Stimulated activated CD4-positive, alpha-beta T cell treated with anti-CD3 and anti-CD28 coated beads, TNF-alpha, amount 100 ng/mL, for 1 hour (primary cell): Measurements from ENCODE around the gene TMEM167B.
A peak's percentile ranks its signal among the peaks of the same experiment; 100 is the strongest.

Experiments used
- DNase-seq, 3 donors: peaks; one replicate each; pipeline ENCODE4 v3.0.0-alpha.2; 2020; ENCODE audit warnings: low read depth in 3 of 3, low spot score in 1 of 3

Gene TMEM167B

DNA sequence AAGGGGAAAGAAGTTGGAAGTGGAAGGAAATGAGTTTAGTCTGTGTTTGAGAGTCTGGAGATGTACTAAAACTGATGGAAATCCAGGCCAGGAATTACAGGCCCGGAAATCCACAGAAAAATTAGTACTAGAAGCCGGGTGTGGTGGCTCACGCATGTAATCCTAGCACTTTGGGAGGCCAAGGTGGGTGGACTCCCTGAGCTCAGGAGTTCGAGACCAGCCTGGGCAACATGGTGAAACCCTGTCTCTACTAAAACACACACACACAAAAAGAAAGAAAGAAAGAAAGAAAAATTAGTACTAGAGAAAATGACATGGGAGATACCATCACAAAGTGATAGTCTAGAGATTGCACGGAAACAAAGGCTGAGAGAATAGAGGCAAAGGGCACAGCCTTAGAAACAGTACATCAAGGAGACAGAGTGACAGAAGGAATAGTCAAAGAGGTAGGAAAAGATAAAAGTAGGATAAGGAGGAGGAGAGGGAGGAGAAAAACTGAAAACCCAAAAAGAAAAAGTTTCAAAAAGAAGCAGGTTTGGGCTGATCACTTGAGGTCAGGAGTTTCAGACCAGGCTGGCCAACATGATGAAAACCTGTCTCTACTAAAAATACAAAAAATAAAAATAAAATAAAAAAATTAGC is 10.0 kb upstream of the TMEM167B start:
- no peak for DNase-seq

DNA sequence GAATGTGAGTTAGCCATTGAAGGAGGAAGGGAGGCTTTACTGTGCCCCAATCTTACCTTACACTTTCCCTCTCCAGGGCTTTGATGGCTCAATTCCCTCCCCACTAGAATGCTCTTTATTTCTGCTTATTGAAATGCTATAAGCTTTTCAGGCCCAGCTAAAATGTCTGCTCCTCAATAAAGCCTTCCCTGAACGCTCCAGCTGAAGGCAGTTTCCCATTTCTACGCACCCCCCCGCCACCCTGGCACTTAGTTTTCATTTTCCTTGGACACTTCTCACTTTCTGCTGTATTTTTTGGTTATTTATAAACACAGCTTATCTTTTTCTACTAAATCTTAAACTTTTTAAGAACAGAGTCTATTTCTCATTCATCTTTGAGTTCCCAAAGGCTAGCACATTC is 7.1 kb upstream of the TMEM167B start:
- DNase-seq = no peak

DNA sequence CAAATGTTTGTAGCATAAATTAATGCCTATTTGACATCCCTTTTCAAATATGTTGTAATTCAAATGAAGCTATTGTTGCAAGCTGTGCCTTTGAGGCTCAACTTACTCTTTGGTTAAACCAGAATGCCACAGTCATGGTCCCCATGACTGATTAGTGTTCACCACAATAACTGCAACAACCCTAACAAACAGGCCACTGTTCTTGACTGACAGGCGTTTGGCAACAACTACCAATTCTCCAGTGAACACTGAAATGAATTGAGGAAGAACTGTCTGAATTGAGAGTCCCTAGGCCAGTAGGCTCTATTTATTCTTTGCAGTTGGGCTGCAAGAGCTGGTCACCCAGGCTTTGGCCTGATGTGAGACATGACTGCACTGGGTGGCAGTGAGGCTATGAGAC is 6.6 kb upstream of the TMEM167B start:
- no peak for DNase-seq

- DNase-seq = no peak
Measured at GRCh38 chr1:109084563-109085517, 5.7 kb upstream of the TMEM167B start.

DNA sequence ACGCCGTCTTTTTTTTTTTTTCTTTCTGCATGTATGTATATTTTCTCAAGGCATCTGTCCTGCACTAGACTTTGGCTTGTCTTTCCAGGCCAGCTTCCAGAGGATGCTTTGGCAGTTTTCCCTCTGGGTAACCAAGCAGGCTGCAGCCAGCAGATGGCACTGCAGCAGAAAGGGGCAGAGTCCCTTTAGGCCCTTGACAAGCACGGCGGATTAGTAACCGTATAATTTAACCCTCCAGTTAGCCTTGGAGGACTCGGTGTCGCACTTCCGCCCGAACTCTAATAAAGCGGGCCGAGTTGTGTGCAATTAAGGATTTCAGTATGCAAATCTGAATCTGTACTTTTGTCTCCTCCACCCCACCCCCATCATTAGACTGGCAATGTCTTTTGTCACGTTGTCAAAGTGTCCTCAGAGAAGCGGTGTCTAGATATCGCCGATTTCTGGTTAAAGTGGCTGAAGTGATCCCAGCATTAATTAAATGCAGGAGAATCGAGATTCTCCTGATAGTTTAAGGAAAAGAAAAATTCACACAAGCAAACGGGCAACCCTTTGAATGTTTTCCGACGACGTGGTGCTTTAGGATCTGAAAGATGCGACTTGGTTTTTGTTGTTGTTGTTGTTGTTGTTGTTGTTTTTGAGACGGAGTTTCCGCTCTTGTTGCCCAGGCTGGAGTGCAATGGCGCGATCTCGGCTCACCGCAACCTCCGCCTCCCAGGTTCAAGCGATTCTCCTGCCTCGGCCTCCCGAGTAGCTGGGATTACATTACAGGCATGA is 1.1 kb upstream of the TMEM167B start:
- no peak for DNase-seq

GRCh38 chr1:109091078-109091838 is 694 bp downstream of the TMEM167B start:
- DNase-seq = no peak

DNA sequence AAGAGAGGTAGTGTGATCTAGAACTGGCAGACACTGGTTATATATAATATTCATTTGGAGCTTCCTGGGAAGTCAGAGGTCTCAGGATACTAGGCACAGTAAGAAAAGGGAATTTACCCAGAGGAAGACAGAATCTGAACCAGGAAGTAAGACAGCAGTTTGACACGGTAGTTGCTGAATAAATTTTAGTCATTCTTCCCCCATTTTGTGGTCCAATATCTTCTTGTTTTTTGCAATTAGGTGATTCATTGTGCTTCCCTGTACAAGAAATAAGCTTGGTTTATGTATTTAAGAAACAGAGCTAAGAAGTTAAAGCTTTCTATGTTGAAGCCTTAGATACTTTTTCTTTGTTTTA is 1.3 kb downstream of the TMEM167B start:
- no peak for DNase-seq

GRCh38 chr1:109094377-109094803 is 3.8 kb downstream of the TMEM167B start:
- no peak for DNase-seq

DNA sequence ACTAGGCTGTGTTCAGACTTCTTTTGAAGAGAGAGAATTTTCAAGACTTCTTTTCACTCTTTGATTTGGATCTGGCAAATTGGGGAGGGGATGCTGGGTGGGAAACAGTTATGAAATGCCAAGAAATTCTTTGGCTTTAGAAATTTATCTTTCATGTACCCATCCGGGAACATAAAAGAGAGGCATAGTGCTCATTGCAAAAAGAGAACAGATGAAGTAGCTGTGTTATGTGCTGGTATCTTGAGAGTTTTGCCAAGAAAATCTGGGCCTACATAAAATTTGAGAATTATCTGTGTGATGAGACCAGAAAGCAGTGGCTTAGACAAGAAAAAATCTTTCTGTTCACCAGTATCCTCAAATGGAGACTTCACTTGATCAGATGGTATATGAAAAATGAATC is 4.3 kb downstream of the TMEM167B start:
- DNase-seq = no peak

DNA sequence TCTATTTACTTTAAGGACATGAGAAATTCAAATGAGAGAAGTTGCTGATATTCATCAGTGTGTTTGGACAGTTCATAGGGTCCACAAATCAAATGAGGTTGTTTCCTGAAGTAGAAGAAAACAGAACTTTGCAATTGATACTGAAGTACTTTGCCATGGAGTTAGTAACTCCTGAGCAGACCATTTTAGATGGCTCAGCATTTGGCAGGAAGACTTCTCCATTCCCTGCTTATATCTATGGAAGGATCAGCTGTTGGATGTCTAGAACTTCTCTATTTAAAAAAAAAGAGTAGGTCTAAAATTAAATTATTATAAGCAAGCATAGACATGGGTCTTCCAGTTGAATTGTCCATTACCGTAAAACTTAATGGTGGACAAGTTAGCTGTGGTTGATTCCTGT is 5.1 kb downstream of the TMEM167B start:
- DNase-seq = no peak

DNA sequence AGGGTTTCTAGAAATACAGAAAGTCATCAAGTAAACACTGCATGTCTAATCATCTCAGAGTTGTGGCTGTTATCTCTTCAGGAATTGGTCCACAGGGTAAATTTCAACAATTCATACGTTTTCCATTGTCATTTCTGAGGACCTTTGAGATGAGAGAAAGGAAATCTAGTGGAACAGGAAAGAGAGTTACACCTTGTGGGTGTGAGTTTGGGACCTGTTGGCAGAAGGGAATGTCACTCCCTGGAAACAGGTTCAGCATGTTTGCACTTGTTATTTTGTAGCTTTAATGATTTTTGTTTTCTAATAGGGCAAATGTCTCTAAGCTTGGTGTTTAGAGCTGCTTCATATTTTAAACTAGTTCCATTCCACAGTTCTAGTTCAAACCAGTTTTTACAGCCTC is 5.6 kb downstream of the TMEM167B start:
- no peak for DNase-seq

DNA sequence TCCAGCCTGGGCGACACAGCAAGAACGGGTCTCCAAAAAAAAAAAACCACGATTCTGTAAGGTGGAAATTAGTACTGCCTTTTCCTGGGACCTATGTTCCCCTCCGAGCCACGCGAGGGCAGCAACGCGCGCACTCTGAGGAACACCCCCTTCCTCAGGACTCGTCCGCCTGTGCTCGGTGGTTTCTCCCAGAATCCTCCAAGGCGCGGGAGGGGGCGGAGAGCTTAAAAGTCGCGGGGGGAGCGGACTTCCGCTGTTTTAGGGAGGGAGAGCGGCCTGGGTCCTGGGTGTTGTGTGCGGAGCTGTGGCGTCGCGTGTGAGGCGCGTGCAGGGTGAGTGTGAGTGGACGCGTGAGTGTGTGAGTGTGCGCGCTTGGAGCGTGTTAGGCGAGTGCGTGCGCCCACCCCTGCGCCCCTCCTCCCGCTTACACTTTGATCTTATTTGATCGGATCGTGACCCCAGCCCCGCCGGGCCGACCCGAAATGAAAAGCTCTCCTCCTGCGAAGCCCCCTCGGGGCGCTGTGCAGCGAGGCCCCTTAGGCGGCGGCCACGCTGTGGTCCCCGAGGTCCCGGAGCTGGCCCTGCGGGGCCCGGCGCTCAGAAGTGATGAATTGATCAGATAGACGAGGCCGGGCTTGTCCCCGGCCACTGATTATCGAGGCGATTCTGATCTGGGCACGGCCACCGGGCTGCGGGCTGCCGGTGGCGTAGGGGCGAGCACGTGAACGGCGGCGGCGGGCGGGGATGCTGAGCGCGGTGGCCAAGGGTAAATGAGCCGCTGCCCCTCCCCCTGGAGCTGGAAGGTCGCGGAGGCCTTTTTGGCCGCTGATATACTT is 9.6 kb downstream of the TMEM167B start:
- peak; percentile 92 to 93 (median 93) for DNase-seq

DNA sequence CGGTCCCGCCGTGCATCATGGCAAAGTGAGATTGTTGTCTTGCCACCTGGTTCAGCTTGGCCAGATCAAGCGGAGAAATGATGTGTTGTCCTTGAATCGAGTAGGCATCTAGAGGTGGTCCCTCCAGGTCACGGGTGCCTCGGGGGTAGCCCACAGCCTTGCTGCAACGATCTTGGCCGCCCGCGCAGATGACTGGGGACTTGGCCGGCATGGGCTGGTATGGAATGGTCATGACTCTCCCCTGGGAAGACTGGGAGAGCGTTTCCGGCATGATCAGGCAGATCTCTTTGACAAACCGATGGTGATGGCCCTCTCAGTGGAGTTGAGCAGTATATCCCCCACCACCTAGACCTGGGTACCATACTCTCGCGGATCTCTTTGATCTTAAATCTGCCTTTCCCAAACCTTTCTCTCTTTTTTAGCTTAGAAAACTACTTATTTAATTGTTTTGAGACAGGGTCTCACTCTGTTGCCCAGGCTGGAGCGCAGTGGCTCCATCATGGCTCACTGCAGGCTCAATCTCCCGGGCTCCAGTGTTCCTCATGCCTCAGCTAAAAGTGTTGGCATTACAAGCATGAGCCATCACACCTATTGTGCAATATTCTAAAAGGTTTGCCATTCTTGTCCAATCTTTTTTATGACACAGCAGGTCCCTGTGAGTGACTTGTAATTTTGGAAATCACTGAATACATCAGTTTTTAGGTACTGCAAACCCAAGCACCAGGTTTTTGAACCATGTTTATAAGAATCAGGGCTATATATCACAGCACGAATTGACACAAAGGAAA is 14.0 kb downstream of the TMEM167B start:
- no peak for DNase-seq

- DNase-seq = no peak
Measured at GRCh38 chr1:109105881-109106280, 15.3 kb downstream of the TMEM167B start.

- no peak for DNase-seq
Measured at GRCh38 chr1:109107785-109108184, 17.2 kb downstream of the TMEM167B start.

DNA sequence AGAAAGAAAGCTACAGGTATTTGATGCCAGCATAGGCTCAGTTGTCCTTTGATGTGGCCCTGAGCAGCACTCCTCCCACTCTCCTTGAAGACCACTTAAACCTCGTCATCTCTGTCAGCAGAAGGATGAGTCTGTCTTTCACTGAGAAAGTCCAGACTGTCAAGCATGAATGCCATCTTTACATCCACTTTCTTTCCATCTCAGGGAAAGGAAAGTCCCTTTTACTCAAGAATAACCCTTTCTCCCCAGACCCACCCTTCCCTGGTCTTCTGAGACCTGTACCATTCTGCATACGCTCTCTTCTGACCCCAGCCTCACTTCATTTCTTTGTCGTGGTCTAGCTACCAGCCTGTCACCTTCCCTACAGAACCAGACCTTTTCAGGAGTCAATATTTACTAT is 19.3 kb downstream of the TMEM167B start:
- no peak for DNase-seq

DNA sequence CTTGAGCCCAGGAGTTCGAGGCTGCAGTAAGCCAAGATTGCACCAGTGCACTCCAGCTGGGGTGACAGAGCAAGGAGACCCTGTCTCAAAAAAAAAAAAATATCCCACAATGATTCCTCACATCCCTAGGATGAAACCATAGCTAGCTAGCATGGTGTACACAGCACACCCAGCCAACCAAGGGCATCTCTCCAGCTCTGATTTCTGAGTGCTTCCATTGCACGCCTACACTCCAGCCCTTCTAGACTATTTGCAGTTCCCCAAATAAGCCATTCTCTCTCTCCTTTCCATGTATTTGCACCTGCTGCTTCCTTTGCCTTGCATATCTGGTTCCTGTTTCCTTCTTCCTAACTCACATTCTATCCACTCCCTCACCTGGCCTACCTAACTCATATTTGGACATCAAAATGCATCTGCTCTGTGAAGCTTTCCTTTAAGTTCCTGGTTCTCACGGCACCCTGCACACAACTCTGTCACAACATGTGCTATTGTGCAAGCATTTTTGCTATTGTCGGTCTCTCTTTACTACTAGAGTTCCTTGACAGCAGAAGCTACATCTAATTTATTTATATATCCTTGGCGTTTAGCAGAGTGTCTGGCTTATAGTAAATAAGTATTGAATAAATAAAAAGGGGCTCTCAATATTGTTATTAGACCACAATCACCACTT is 21.0 kb downstream of the TMEM167B start:
- no peak for DNase-seq

DNA sequence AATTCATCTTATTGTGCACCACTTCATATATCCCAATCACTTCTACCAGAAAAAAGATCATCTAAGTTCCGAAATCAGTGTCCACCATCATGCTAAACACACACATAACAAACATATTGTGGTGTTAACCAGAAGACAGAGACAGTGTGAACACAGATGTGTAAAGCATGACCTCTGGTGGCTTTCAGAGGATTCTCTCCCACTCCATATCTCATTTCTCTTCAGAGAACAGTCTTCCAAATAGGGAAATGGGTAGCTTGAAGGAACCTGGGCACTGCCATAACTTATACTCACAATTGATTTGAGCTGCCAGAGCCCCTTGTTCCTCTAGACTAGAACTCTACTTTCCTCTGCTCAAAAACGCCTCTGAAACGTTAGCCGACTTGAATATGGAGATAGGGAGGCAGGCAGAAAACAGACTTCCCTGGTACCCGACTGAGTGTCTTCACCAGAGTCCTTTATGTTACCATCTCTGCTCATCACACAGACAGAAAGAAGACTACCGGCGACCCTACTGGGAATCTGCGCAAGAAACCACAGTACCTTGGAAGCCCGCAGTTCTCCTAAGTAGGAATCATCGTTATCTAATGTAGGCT is 21.6 kb downstream of the TMEM167B start:
- DNase-seq = no peak
